ENCODE results near the gene SLCO3A1.

Gene SLCO3A1

GRCh38 chr15:92023965-92024364, 170.5 kb downstream of the SLCO3A1 start:
- Histone ChIP-seq H3K4me2 (ENCODE audit: low read length) (no peak overlapping the region), H3K4me1 (no peaks in the 10 kb centered on the region), H3K27ac (no peak overlapping the region), H3K9me3 (ENCODE audit: control insufficient read depth, low read length) (no peaks in the 10 kb centered on the region), H3K9ac (no peak overlapping the region), H3K36me3 (ENCODE audit: control insufficient read depth, insufficient read depth, low read length) (no peaks in the 10 kb centered on the region), H3K4me3 (ENCODE audit: low read depth, low read length) (no peak overlapping the region), H2AFZ (no peak overlapping the region), H3K79me2 (peaks cover 11% of the 10 kb centered on the region), H3K27me3 (ENCODE audit: control insufficient read depth, insufficient read depth, low read length) (no peaks in the 10 kb centered on the region)
- no peak for TF ChIP-seq CTCF (IDR thresholded peaks at IDR 0.05)

DNA sequence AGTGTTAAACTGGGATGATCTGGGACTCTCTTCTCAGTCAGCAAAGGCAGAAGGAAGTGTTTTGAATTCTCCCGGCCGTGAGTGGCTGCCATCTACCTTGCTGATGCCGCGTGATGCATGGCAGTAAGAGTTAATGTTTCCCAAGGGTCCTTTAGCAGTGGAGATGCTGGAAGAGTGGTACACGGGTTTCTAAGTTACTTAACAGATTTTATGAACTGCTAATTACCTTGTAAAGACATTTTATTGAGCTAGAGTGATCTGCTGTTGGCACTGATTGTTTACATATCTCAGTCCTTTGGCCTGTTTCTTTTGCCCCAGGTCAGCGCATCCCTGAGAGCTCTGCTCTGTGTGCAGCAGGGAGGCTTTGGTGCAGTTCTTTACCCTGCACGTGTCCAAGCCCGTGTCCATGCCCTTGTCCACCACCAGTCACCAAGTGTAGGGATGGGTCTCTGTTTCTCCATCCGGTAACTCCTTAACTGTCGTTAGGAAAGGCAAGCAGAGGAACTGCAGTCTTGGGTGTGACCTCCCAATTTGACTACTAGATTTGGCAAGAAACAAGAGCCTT, 172.3 kb downstream of the SLCO3A1 start:
- Histone ChIP-seq H3K9me3 (ENCODE audit: control insufficient read depth, low read length) (no peaks in the 10 kb centered on the region), H3K27me3 (ENCODE audit: control insufficient read depth, insufficient read depth, low read length) (no peaks in the 10 kb centered on the region), H3K36me3 (ENCODE audit: control insufficient read depth, insufficient read depth, low read length) (no peaks in the 10 kb centered on the region), H3K4me3 (ENCODE audit: low read depth, low read length) (no peak overlapping the region), H2AFZ (no peak overlapping the region), H3K27ac (no peak overlapping the region), H3K4me1 (peaks cover 5% of the 10 kb centered on the region), H3K4me2 (ENCODE audit: low read length) (no peak overlapping the region), H3K9ac (no peak overlapping the region), H3K79me2 (peaks cover 10% of the 10 kb centered on the region)
- no peak for TF ChIP-seq CTCF (IDR thresholded peaks at IDR 0.05)

DNA sequence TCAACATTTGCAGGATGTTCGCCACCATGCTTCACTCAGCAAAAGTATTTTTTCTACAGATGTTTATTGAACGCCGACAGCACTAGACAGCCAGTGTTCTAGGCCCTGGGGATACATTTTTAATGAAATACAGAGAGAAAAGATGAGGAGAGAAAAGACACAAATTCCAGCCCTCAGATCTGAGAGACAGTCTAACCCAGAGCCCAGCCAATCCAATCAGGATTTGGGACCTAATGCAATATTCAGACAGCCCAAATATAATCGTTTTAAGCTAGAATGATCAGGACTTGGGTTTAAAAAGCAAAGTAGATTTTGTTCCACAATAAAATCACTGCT, 174.8 kb downstream of the SLCO3A1 start:
- TF ChIP-seq CTCF (IDR thresholded peaks at IDR 0.05), result no peak
- no peaks in the 10 kb centered on the region for H3K36me3 ChIP-seq (ENCODE audit: control insufficient read depth, insufficient read depth, low read length)
- no peak overlapping the region for H3K9ac ChIP-seq
- H3K79me2 ChIP-seq, result peaks cover 3% of the 10 kb centered on the region
- H3K4me2 ChIP-seq (ENCODE audit: low read length), result no peak overlapping the region
- H3K9me3 ChIP-seq (ENCODE audit: control insufficient read depth, low read length), result no peaks in the 10 kb centered on the region
- no peaks in the 10 kb centered on the region for H3K27me3 ChIP-seq (ENCODE audit: control insufficient read depth, insufficient read depth, low read length)
- no peak overlapping the region for H3K4me3 ChIP-seq (ENCODE audit: low read depth, low read length)
- peaks cover 5% of the 10 kb centered on the region for H3K4me1 ChIP-seq
- no peak overlapping the region for H2AFZ ChIP-seq
- H3K27ac ChIP-seq, result peak overlapping the region; percentile 3

- Histone ChIP-seq H3K9me3 (ENCODE audit: control insufficient read depth, low read length) (no peaks in the 10 kb centered on the region), H3K4me1 (peaks cover 5% of the 10 kb centered on the region), H3K27ac (peak overlapping the region; percentile 3)
These were observed 176.3 kb downstream of the SLCO3A1 start for GRCh38 chr15:92029767-92030166.

More at GRCh38 chr15:92029767-92030166, 176.3 kb downstream of the SLCO3A1 start:
- Histone ChIP-seq H3K4me3 (ENCODE audit: low read depth, low read length) (no peak overlapping the region), H3K36me3 (ENCODE audit: control insufficient read depth, insufficient read depth, low read length) (no peaks in the 10 kb centered on the region), H3K79me2 (peaks cover 4% of the 10 kb centered on the region), H3K9ac (no peak overlapping the region), H3K4me2 (ENCODE audit: low read length) (peak overlapping the region; percentile 31), H2AFZ (no peak overlapping the region), H3K27me3 (ENCODE audit: control insufficient read depth, insufficient read depth, low read length) (no peaks in the 10 kb centered on the region)
- no peak for TF ChIP-seq CTCF (IDR thresholded peaks at IDR 0.05)
